ENCODE data around the gene ANAPC4.

- no peak for TF ChIP-seq CTCF (IDR thresholded peaks at IDR 0.05; ENCODE audit: low read depth, low read length, poor library complexity, severe bottlenecking)
- TF ChIP-seq EZH2phosphoT487 (IDR thresholded peaks at IDR 0.05; ENCODE audit: borderline replicate concordance, low read length): no peak
Observed at GRCh38 chr4:25383647-25384046, 6.6 kb downstream of the ANAPC4 start.

Data from DOHH2 (cell line).